Measurements from ENCODE around the gene DAPK2. TPM values are rescaled to one million over a fixed set of nuclear protein-coding genes. Genes with fewer than 3 reads are reported as not detected.
"Not testable (repeated sequence)": the region's sequence is repeated elsewhere in the genome, so short reads cannot be mapped to it uniquely, and the experiment has no call there.

DAPK2 gene
- total and polyA plus RNA-seq, 2 experiments from 2014 or later, result 5.8 to 7.5 TPM

- whole genome bisulfite sequencing, 2 experiments (ENCODE audit: low coverage in 1 of 2, low lambda C conversion rate in 2 of 2, missing lambda C conversion rate in 2 of 2), result 32 to 40% methylated on average over 5 of the region's 5 CpGs
- no peaks in the 10 kb centered on the region for H3K36me3 ChIP-seq (ENCODE audit: low read depth)
- H3F3A ChIP-seq (ENCODE audit: insufficient read depth), result no peaks in the 10 kb centered on the region
- H3K9me2 ChIP-seq (ENCODE audit: insufficient read depth), result no peaks in the 10 kb centered on the region
- H3K4me1 ChIP-seq (ENCODE audit: insufficient read depth), result peaks cover 4% of the 10 kb centered on the region; the same call in 1 of the 2 replicates
- H2AFZ ChIP-seq, result no peak overlapping the region
- TF ChIP-seq EZH2phosphoT487 (IDR thresholded peaks at IDR 0.05; ENCODE audit: insufficient read depth, low read depth) (no peak), EZH2 (IDR thresholded peaks at IDR 0.05; ENCODE audit: insufficient read depth, poor library complexity, severe bottlenecking) (no peak)
- no peak overlapping the region for H3K27ac ChIP-seq
- H3K79me2 ChIP-seq (ENCODE audit: insufficient read depth), result no peaks in the 10 kb centered on the region
- no peak overlapping the region for H3K4me3 ChIP-seq
- no peak overlapping the region for H3K9ac ChIP-seq
- H3K9me3 ChIP-seq (ENCODE audit: low read depth), result no peaks in the 10 kb centered on the region
- in situ Hi-C loops (cut with MboI), result loop anchor here (25.0 kb wide), 1 partner anchor 596 kb away; no protein-coding TSS in a partner anchor
- DNase-seq, result peak; percentile 44
- H3K4me2 ChIP-seq (ENCODE audit: unreplicated experiment), result no peak overlapping the region
- no peaks in the 10 kb centered on the region for H4K20me1 ChIP-seq (ENCODE audit: insufficient read depth)
- H3K27me3 ChIP-seq (replicated peaks; ENCODE audit: insufficient read depth), result no peaks in the 10 kb centered on the region
Measured at GRCh38 chr15:64058279-64058678, 12.0 kb upstream of the DAPK2 start.

- H3K36me3 ChIP-seq (ENCODE audit: low read depth); DNase-seq; H3K9me2 ChIP-seq (ENCODE audit: insufficient read depth); H3K79me2 ChIP-seq (ENCODE audit: insufficient read depth); H2AFZ ChIP-seq; H3F3A ChIP-seq (ENCODE audit: insufficient read depth); H3K9ac ChIP-seq; H3K4me2 ChIP-seq (ENCODE audit: unreplicated experiment); H3K9me3 ChIP-seq (ENCODE audit: low read depth); H4K20me1 ChIP-seq (ENCODE audit: insufficient read depth); H3K27me3 ChIP-seq (replicated peaks; ENCODE audit: insufficient read depth); H3K4me3 ChIP-seq; H3K27ac ChIP-seq: not testable (repeated sequence)
- in situ Hi-C loops (cut with MboI), result loop anchor here (25.0 kb wide), 1 partner anchor 591 kb away; no protein-coding TSS in a partner anchor
- WGBS, 2 experiments (ENCODE audit: low coverage in 1 of 2, low lambda C conversion rate in 2 of 2, missing lambda C conversion rate in 2 of 2), result 77 to 78% methylated on average over 12 of the region's 12 CpGs
- peaks cover 12% of the 10 kb centered on the region; the same call in 1 of the 2 replicates for H3K4me1 ChIP-seq (ENCODE audit: insufficient read depth)
Measured at GRCh38 chr15:64053674-64054073, 7.4 kb upstream of the DAPK2 start.

- no peaks in the 10 kb centered on the region for H3K9me2 ChIP-seq (ENCODE audit: insufficient read depth)
- in situ Hi-C loops (cut with MboI), result loop anchor here (25.0 kb wide), 1 partner anchor 591 kb away; no protein-coding TSS in a partner anchor
- no peaks in the 10 kb centered on the region for H3K79me2 ChIP-seq (ENCODE audit: insufficient read depth)
- H4K20me1 ChIP-seq (ENCODE audit: insufficient read depth), result no peaks in the 10 kb centered on the region
- H3K27me3 ChIP-seq (replicated peaks; ENCODE audit: insufficient read depth), result no peaks in the 10 kb centered on the region
- WGBS, 2 experiments (ENCODE audit: low coverage in 1 of 2, low lambda C conversion rate in 2 of 2, missing lambda C conversion rate in 2 of 2), result 95% methylated on average over 5 of the region's 5 CpGs
- no peaks in the 10 kb centered on the region for H3F3A ChIP-seq (ENCODE audit: insufficient read depth)
- 0 out of 2 replicates have a peak, but pooled peaks cover 7% of the 10 kb centered on the region for H3K4me1 ChIP-seq (ENCODE audit: insufficient read depth)
- no peak overlapping the region for H3K9ac ChIP-seq
- H3K27ac ChIP-seq, result no peak overlapping the region
- H2AFZ ChIP-seq, result no peak overlapping the region
- TF ChIP-seq EZH2 (IDR thresholded peaks at IDR 0.05; ENCODE audit: insufficient read depth, poor library complexity, severe bottlenecking) (no peak), EZH2phosphoT487 (IDR thresholded peaks at IDR 0.05; ENCODE audit: insufficient read depth, low read depth) (no peak)
- H3K4me3 ChIP-seq, result no peak overlapping the region
- H3K36me3 ChIP-seq (ENCODE audit: low read depth), result no peaks in the 10 kb centered on the region
- H3K4me2 ChIP-seq (ENCODE audit: unreplicated experiment), result no peak overlapping the region
- DNase-seq, result no peak
- no peaks in the 10 kb centered on the region for H3K9me3 ChIP-seq (ENCODE audit: low read depth)
Measured at GRCh38 chr15:64052925-64053491, 6.7 kb upstream of the DAPK2 start.

- in situ Hi-C loops (cut with MboI), result loop anchor here (25.0 kb wide), 1 partner anchor 589 kb away; no protein-coding TSS in a partner anchor
- 67 to 77% methylated on average over 5 to 6 of the region's 6 CpGs for WGBS, 2 experiments (ENCODE audit: low coverage in 1 of 2, low lambda C conversion rate in 2 of 2, missing lambda C conversion rate in 2 of 2)
Measured at GRCh38 chr15:64051407-64052259, 5.3 kb upstream of the DAPK2 start.

More at GRCh38 chr15:64051407-64052259, 5.3 kb upstream of the DAPK2 start:
- TF ChIP-seq EZH2 (IDR thresholded peaks at IDR 0.05; ENCODE audit: insufficient read depth, poor library complexity, severe bottlenecking), result no peak
- TF ChIP-seq EZH2phosphoT487 (IDR thresholded peaks at IDR 0.05; ENCODE audit: insufficient read depth, low read depth), result no peak
- peak overlapping the region; percentile 66 for H2AFZ ChIP-seq
- H3K4me3 ChIP-seq, result no peak overlapping the region
- H3K4me1 ChIP-seq (ENCODE audit: insufficient read depth), result 0 out of 2 replicates have a peak, but pooled peaks cover 11% of the 10 kb centered on the region
- no peaks in the 10 kb centered on the region for H4K20me1 ChIP-seq (ENCODE audit: insufficient read depth)
- H3K9me2 ChIP-seq (ENCODE audit: insufficient read depth), result no peaks in the 10 kb centered on the region
- H3K27ac ChIP-seq, result no peak overlapping the region
- H3K9me3 ChIP-seq (ENCODE audit: low read depth), result no peaks in the 10 kb centered on the region
- H3K9ac ChIP-seq, result no peak overlapping the region
- no peaks in the 10 kb centered on the region for H3K27me3 ChIP-seq (replicated peaks; ENCODE audit: insufficient read depth)
- no peak overlapping the region for H3K4me2 ChIP-seq (ENCODE audit: unreplicated experiment)
- H3F3A ChIP-seq (ENCODE audit: insufficient read depth), result no peaks in the 10 kb centered on the region
- peak; percentile 54 for DNase-seq
- H3K36me3 ChIP-seq (ENCODE audit: low read depth), result no peaks in the 10 kb centered on the region
- H3K79me2 ChIP-seq (ENCODE audit: insufficient read depth), result no peaks in the 10 kb centered on the region

Measured in GM23248 (cell line).